Dermis microvascular lymphatic vessel endothelial cell (primary cell): Measurements from ENCODE around the gene SEC62. TPM values are rescaled to one million over a fixed set of nuclear protein-coding genes. Genes with fewer than 3 reads are reported as not detected.
"Not testable (repeated sequence)": the region's sequence is repeated elsewhere in the genome, so short reads cannot be mapped to it uniquely, and the experiment has no call there.

Experiments used
- DNase-seq, 2 donors: peaks; one replicate each; pipeline versions ENCODE4 v3.0.0 to v3.0.0-alpha.2; 2010; ENCODE audit warnings: low read depth in 2 of 2
- total RNA-seq: library from RNA; depleted of rRNA; stranded (reverse); fragments of >200 nt; gene quantifications from 2 replicates; pipeline ENCODE4 v1.2.1, GENCODE V29; 2014

SEC62 gene
- total RNA-seq, 1 donor from 2014 or later, result 20.8 TPM

GRCh38 chr3:170012683-170013400, 46.2 kb downstream of the SEC62 start:
- no peak for DNase-seq

- DNase-seq, result no peak
Measured at GRCh38 chr3:170016057-170016456, 49.5 kb downstream of the SEC62 start.

- not testable (repeated sequence) for DNase-seq
Measured at GRCh38 chr3:170019306-170019705, 52.7 kb downstream of the SEC62 start.

GRCh38 chr3:170021083-170021482, 54.5 kb downstream of the SEC62 start:
- peak in 1 of 2 donors; percentile 35 for DNase-seq

DNA sequence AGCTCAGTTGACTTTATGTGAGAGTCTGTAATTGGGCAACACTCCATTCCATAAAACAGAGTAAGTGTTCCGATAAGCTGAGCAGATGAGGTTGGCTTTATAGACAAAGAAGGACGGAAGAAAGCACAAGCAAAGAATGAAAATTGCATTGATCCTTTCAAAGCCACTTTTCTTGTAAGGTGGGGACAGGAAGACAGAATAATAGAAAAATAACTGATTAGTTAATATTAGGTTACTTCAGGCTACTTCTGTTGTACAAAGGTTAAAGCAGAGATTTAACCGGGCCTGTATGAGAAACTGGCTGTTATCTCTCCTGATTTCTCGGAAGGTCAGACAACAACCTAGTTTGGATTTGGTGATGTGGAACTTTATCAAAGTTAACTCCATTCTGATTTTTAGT, 55.7 kb downstream of the SEC62 start:
- DNase-seq, result no peak

GRCh38 chr3:170023165-170023564, 56.6 kb downstream of the SEC62 start:
- no peak for DNase-seq

GRCh38 chr3:170024581-170024980, 58.0 kb downstream of the SEC62 start:
- no peak for DNase-seq

GRCh38 chr3:170027233-170028102, 60.9 kb downstream of the SEC62 start:
- no peak for DNase-seq

DNA sequence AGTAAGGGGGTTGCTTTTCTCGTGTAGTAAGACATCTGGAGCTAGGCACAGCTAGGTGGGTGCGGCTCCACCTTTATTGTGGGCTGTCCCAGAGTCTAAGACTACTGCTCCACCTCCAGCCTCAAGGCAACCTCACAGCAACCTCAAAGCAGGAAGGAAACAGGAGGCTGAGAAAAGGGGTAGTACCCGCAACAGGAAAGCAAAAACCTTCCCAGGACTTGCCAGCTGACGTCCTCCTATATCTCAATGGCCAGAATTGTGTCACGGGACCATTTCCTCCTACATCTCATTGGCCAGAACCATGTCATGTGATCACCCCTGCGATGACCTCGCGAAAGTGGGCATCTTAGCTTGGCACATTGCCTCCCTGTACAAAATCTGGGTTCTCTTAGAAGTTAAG, 66.9 kb downstream of the SEC62 start:
- no peak for DNase-seq

DNA sequence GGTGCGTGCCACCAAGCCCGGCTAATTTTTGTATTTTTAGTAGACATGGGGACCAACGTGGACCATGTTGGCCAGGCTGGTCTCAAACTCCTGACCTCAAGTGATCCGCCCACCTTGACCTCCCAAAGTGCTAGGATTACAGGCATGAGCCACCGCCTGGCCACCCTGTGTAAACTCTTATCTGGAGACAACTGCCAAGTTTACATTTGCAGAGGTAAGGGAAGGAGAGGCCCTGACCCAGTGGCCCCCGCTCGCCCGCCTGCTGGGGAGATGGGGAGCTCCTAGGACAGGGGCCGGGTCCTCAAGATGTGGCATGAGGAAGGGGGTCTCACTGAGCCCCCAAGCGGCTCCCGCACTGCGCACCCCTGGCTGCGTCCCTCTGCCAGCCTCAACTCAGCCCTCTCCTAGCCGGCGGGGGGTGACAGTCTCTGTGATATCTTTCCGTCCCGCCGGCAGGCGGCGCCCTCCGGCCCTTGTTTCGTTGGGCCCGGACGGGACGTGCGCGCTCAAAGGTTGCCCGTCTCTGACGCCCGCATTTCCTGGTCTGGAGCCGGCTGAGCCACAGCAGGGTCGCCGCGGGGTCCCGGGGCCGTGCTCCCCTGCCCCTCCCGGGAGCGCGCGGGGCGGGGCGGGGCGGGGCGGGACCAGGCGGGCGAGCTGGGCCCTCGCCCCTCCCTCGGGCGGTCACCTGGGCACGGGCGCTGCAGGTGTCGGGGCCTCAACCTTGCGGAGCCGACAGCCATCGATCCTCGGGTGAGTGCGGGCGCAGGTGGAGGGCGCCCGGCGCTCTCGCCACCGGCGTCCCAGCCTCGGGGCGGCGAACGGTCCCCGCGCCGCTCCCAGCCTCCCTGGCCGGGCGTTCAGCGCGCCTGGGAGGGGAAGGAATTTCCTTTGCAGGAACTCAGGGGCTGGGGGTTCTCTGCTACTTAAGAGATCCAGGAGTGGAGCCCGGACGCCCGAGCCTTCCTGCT, 71.1 kb downstream of the SEC62 start, which contains the start of gene GPR160:
Gene GPR160, plus strand, starts transcription at position 533 of the 971 bp plus-strand sequence. CDS start 45,978 bp downstream, outside the sequence.
- DNase-seq, result peak; percentile 12 to 55

GRCh38 chr3:170038434-170039110, 72.0 kb downstream of the SEC62 start:
- DNase-seq, result no peak

DNA sequence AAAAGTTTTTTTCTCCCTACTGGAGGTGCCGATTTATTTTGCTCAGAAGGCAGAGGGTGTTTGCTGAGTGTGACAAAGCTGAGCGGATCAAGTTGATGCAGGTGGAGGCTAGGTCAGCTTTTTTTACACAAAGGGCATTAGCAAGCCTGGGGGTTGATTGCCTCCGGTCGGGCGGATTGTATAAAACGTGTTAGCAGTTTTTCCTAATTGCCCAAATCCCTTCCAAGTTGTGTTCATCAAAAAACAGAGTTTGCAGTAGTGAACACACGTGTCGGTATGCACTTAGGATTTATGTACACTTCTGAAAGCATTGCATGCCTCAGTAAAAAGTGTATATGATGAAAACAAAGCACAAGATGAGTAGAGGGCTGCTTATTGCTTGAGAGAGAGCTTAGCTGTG, 73.8 kb downstream of the SEC62 start:
- no peak for DNase-seq

- DNase-seq, result no peak
Measured at GRCh38 chr3:170043506-170043905, 76.9 kb downstream of the SEC62 start.

GRCh38 chr3:170044271-170044670, 77.7 kb downstream of the SEC62 start:
- DNase-seq, result no peak

DNA sequence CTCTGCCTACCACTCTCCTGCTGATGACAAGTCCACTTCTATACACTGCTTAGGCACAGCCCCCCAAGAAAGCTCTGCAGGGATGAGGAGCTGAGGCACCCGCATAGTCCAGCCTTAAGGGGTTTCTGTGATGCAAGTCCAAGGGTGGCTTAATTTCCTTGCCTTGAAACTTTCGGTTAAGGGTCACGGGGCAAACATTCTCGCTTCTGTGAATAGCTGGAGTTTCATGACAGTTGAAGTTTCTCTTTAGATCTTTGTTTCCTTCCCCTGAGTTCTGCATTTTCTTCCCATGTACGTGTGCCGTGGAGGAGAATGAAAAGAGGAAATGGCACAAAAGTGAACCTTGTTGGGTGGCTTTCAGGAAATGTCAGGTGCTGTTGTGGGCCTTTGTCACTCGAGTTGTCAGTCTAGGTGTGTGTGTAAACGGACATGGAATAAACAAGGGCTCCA, 78.2 kb downstream of the SEC62 start:
- DNase-seq, result no peak

DNA sequence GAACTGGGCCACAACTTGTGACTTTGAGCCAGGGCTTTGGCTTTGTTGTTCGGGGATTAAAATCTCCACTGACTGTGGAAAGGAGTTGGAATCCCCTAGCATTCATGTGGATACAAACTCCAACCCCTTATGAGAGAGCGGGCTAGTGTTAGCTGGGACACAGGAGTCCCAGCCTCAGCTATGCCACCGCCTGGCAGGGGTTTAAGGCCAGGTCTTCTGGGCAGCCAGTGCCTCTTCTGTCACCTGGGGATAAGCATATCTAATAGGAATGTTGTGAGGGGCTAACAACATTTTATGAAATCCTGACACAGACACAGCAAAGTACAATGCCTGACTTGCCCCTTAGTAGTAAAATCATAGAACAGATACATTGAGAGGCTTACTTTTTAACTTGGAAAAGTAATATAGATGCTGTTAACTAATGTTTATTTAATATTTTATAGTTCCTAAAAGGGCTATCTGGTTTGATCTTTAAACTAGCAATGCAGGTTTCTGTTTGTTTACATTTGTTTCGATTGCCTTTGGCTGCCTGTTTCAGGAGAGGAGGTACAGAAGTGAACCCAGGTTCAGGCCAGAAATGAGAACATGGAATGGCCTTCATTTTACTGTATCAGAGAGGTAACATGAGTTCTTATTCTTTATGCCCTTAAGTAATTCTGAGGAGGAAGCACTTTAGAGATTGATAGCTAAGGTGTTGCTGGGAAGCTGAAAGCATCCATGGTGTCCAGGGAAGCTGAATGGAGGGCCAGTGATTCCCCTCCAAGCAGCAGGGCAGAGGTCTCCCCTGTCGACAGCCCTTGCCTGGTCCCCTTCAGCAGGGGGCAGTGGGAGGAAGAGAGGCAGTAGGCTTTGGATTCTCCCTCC, 79.9 kb downstream of the SEC62 start:
- no peak for DNase-seq

DNA sequence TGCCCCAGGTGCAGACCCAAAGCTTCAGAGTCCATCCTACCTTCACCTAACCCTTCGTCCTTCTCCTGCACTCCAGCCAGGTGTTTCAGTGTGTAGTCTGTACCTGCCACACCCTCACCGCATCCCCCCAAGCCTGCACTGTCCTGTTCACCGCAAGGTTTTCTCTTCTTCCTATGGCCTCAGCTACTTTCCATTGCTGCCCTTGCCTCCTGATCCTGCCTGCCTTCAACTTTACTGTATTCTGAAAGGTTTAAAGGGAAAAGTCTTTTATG, 80.5 kb downstream of the SEC62 start:
- no peak for DNase-seq
